ENCODE measurements around the gene OR4K13.

The OR4K13 gene

GRCh38 chr14:20035938-20036337 is at the start of gene OR4K13:
Gene OR4K13 (minus strand): TSS chr14:20036038. CDS start chr14:20034758, 1,280 bp downstream.
- H3K36me3 Mint-ChIP-seq (ENCODE audit: insufficient read depth): no peaks in the 10 kb centered on the region
- no peak for ATAC-seq (replicated peaks; ENCODE audit: extremely low read depth, poor library complexity, severe bottlenecking)

GRCh38 chr14:20059745-20060144 is 23.9 kb upstream of the OR4K13 start, which contains the start of gene OR4L1:
Gene OR4L1 (plus strand): TSS chr14:20060045. CDS start chr14:20060045, 0 bp downstream.
- Mint-ChIP-seq H3K4me3 (no peak within 1 kb of the TSS), H3K9me3 (no peaks in the 10 kb centered on the region), H3K27ac (ENCODE audit: low read depth) (no peak within 1 kb of the TSS), H3K27me3 (peaks cover 29% of the 10 kb centered on the region), H3K36me3 (ENCODE audit: insufficient read depth) (no peaks in the 10 kb centered on the region), H3K4me1 (peaks cover 7% of the 10 kb centered on the region)
- ATAC-seq (replicated peaks; ENCODE audit: extremely low read depth, poor library complexity, severe bottlenecking): no peak
- DNase-seq (ENCODE audit: low spot score in 2 of 2): no peak

More at GRCh38 chr14:20035938-20036337, at the start of gene OR4K13:
- no peak for DNase-seq (ENCODE audit: low spot score in 2 of 2)
- Mint-ChIP-seq H3K27me3 (no peaks in the 10 kb centered on the region), H3K27ac (ENCODE audit: low read depth) (no peak within 1 kb of the TSS), H3K4me3 (no peak within 1 kb of the TSS), H3K9me3 (no peaks in the 10 kb centered on the region), H3K4me1 (no peaks in the 10 kb centered on the region)

GRCh38 chr14:20048202-20048601 is 12.4 kb upstream of the OR4K13 start:
- DNase-seq (ENCODE audit: low spot score in 2 of 2) (no peak), ATAC-seq (replicated peaks; ENCODE audit: extremely low read depth, poor library complexity, severe bottlenecking) (no peak)
- no peaks in the 10 kb centered on the region for H3K36me3 Mint-ChIP-seq (ENCODE audit: insufficient read depth)
- H3K4me1 Mint-ChIP-seq: no peaks in the 10 kb centered on the region
- H3K4me3 Mint-ChIP-seq: no peak overlapping the region
- no peaks in the 10 kb centered on the region for H3K9me3 Mint-ChIP-seq
- no peak overlapping the region for H3K27ac Mint-ChIP-seq (ENCODE audit: low read depth)
- peaks cover 46% of the 10 kb centered on the region for H3K27me3 Mint-ChIP-seq

GRCh38 chr14:20044243-20044642 is 8.4 kb upstream of the OR4K13 start:
- no peak for ATAC-seq (replicated peaks; ENCODE audit: extremely low read depth, poor library complexity, severe bottlenecking)
- no peak for DNase-seq (ENCODE audit: low spot score in 2 of 2)
- no peaks in the 10 kb centered on the region for H3K36me3 Mint-ChIP-seq (ENCODE audit: insufficient read depth)
- H3K27ac Mint-ChIP-seq (ENCODE audit: low read depth): no peak overlapping the region
- no peak overlapping the region for H3K4me3 Mint-ChIP-seq
- no peaks in the 10 kb centered on the region for H3K9me3 Mint-ChIP-seq
- peaks cover 34% of the 10 kb centered on the region for H3K27me3 Mint-ChIP-seq
- H3K4me1 Mint-ChIP-seq: no peaks in the 10 kb centered on the region

- ATAC-seq (replicated peaks; ENCODE audit: extremely low read depth, poor library complexity, severe bottlenecking) (no peak), DNase-seq (ENCODE audit: low spot score in 2 of 2) (no peak)
- Mint-ChIP-seq H3K4me1 (no peaks in the 10 kb centered on the region), H3K36me3 (ENCODE audit: insufficient read depth) (no peaks in the 10 kb centered on the region), H3K4me3 (no peak overlapping the region), H3K9me3 (no peaks in the 10 kb centered on the region), H3K27me3 (no peaks in the 10 kb centered on the region), H3K27ac (ENCODE audit: low read depth) (no peak overlapping the region)
These were observed 389 bp downstream of the OR4K13 start for GRCh38 chr14:20035449-20035848.

- ATAC-seq (replicated peaks; ENCODE audit: extremely low read depth, poor library complexity, severe bottlenecking) (no peak), DNase-seq (ENCODE audit: low spot score in 2 of 2) (no peak)
- no peak overlapping the region for H3K27ac Mint-ChIP-seq (ENCODE audit: low read depth)
- H3K4me1 Mint-ChIP-seq: no peaks in the 10 kb centered on the region
- H3K36me3 Mint-ChIP-seq (ENCODE audit: insufficient read depth): no peaks in the 10 kb centered on the region
- H3K9me3 Mint-ChIP-seq: no peaks in the 10 kb centered on the region
- H3K4me3 Mint-ChIP-seq: no peak overlapping the region
- H3K27me3 Mint-ChIP-seq: no peaks in the 10 kb centered on the region
These were observed 4.8 kb downstream of the OR4K13 start for GRCh38 chr14:20031058-20031457.

GRCh38 chr14:20019257-20019865 is 16.5 kb downstream of the OR4K13 start, which contains the start of gene OR4K14:
Gene OR4K14 (minus strand): TSS chr14:20019307. CDS start chr14:20015193, 4,114 bp downstream.
- Mint-ChIP-seq H3K27ac (ENCODE audit: low read depth) (no peak within 1 kb of the TSS), H3K4me1 (no peaks in the 10 kb centered on the region), H3K27me3 (peaks cover 12% of the 10 kb centered on the region), H3K9me3 (peaks cover 2% of the 10 kb centered on the region), H3K36me3 (ENCODE audit: insufficient read depth) (no peaks in the 10 kb centered on the region), H3K4me3 (no peak within 1 kb of the TSS)
- ATAC-seq (replicated peaks; ENCODE audit: extremely low read depth, poor library complexity, severe bottlenecking) (no peak), DNase-seq (ENCODE audit: low spot score in 2 of 2) (no peak)

- no peaks in the 10 kb centered on the region for H3K36me3 Mint-ChIP-seq (ENCODE audit: insufficient read depth)
- ATAC-seq (replicated peaks; ENCODE audit: extremely low read depth, poor library complexity, severe bottlenecking) (no peak), DNase-seq (ENCODE audit: low spot score in 2 of 2) (no peak)
- H3K9me3 Mint-ChIP-seq: no peaks in the 10 kb centered on the region
- H3K4me3 Mint-ChIP-seq: no peak overlapping the region
- no peaks in the 10 kb centered on the region for H3K27me3 Mint-ChIP-seq
- no peaks in the 10 kb centered on the region for H3K4me1 Mint-ChIP-seq
- no peak overlapping the region for H3K27ac Mint-ChIP-seq (ENCODE audit: low read depth)
These were observed 27.7 kb downstream of the OR4K13 start for GRCh38 chr14:20008156-20008555.

- DNase-seq (ENCODE audit: low spot score in 2 of 2) (no peak), ATAC-seq (replicated peaks; ENCODE audit: extremely low read depth, poor library complexity, severe bottlenecking) (no peak)
- Mint-ChIP-seq H3K36me3 (ENCODE audit: insufficient read depth) (no peaks in the 10 kb centered on the region), H3K27me3 (peaks cover 8% of the 10 kb centered on the region), H3K27ac (ENCODE audit: low read depth) (no peak overlapping the region), H3K9me3 (no peaks in the 10 kb centered on the region), H3K4me1 (no peaks in the 10 kb centered on the region), H3K4me3 (no peak overlapping the region)
These were observed 33.5 kb downstream of the OR4K13 start for GRCh38 chr14:20002319-20002718.

- Mint-ChIP-seq H3K4me3 (no peak within 1 kb of the TSS), H3K36me3 (ENCODE audit: insufficient read depth) (no peaks in the 10 kb centered on the region), H3K9me3 (no peaks in the 10 kb centered on the region), H3K4me1 (no peaks in the 10 kb centered on the region), H3K27me3 (peaks cover 8% of the 10 kb centered on the region), H3K27ac (ENCODE audit: low read depth) (no peak within 1 kb of the TSS)
- ATAC-seq (replicated peaks; ENCODE audit: extremely low read depth, poor library complexity, severe bottlenecking) (no peak), DNase-seq (ENCODE audit: low spot score in 2 of 2) (no peak)
These were observed 34.0 kb downstream of the OR4K13 start, which contains the start of gene OR4Q2 for GRCh38 chr14:20001863-20002262. Gene OR4Q2 (plus strand): TSS chr14:20002163.

GRCh38 chr14:19993438-19993837 is 42.4 kb downstream of the OR4K13 start:
- Mint-ChIP-seq H3K4me1 (no peaks in the 10 kb centered on the region), H3K27me3 (no peaks in the 10 kb centered on the region), H3K4me3 (no peak overlapping the region), H3K36me3 (ENCODE audit: insufficient read depth) (no peaks in the 10 kb centered on the region), H3K9me3 (peaks cover 5% of the 10 kb centered on the region), H3K27ac (ENCODE audit: low read depth) (no peak overlapping the region)
- DNase-seq (ENCODE audit: low spot score in 2 of 2): no peak
- no peak for ATAC-seq (replicated peaks; ENCODE audit: extremely low read depth, poor library complexity, severe bottlenecking)

Measured in central memory CD8-positive, alpha-beta T cell (primary cell).